H9 (cell line): ENCODE results near the gene KIF6. TPM values are rescaled to one million over a fixed set of nuclear protein-coding genes. Genes with fewer than 3 reads are reported as not detected.

ENCODE experiments used
- DNase-seq: peaks from one replicate; pipeline ENCODE4 v3.0.0-alpha.2; 2017
- H2AFZ ChIP-seq: one replicate; pipeline ENCODE4 v1.6.1; 2013; ENCODE audit warnings: mild to moderate bottlenecking, low read length, control low read depth, moderate library complexity
- H2AK5ac ChIP-seq: 2 replicates; pipeline ENCODE4 v1.6.1; 2013; ENCODE audit warnings: low read length, control low read depth, mixed read lengths; ENCODE audit not compliant: insufficient read length
- H2BK120ac ChIP-seq: one replicate; pipeline ENCODE4 v1.6.1; 2013; ENCODE audit warnings: low read depth, mild to moderate bottlenecking, low read length, control low read depth, inconsistent platforms; ENCODE audit not compliant: poor library complexity, severe bottlenecking
- H2BK12ac ChIP-seq: 2 replicates; pipeline ENCODE4 v1.6.1; 2013; ENCODE audit warnings: low read length, control low read depth, mixed read lengths, low read depth; ENCODE audit not compliant: insufficient read length
- H2BK15ac ChIP-seq: 2 replicates; pipeline ENCODE4 v1.6.1; 2013; ENCODE audit warnings: low read depth, low read length, control low read depth
- H2BK20ac ChIP-seq: one replicate; pipeline ENCODE4 v1.6.1; 2013; ENCODE audit warnings: low read depth, mild to moderate bottlenecking, low read length, control low read depth, inconsistent platforms; ENCODE audit not compliant: poor library complexity, severe bottlenecking
- H2BK5ac ChIP-seq: 2 replicates; pipeline ENCODE4 v1.6.1; 2013; ENCODE audit warnings: low read length, control low read depth, mixed read lengths; ENCODE audit not compliant: insufficient read length
- H3K14ac ChIP-seq: 2 replicates; pipeline ENCODE4 v1.6.1; 2013; ENCODE audit warnings: low read length, control low read depth; ENCODE audit not compliant: insufficient read depth
- H3K18ac ChIP-seq: 2 replicates; pipeline ENCODE4 v1.6.1; 2013; ENCODE audit warnings: low read depth, mild to moderate bottlenecking, mixed read lengths, low read length, control low read depth; ENCODE audit not compliant: insufficient read length
- H3K23ac ChIP-seq: 2 replicates; pipeline ENCODE4 v1.6.1; 2013; ENCODE audit warnings: low read length, control low read depth, mixed read lengths, low read depth; ENCODE audit not compliant: insufficient read length
- H3K23me2 ChIP-seq: 2 replicates; pipeline ENCODE4 v1.6.1; 2013; ENCODE audit warnings: low read depth, mild to moderate bottlenecking, mixed read lengths, low read length, control low read depth; ENCODE audit not compliant: insufficient read length, poor library complexity, severe bottlenecking
- H3K27ac ChIP-seq: 2 replicates; pipeline ENCODE4 v1.5.1; 2013; ENCODE audit warnings: low read length, control low read depth, mixed read lengths, low read depth; ENCODE audit not compliant: insufficient read length
- H3K27me3 ChIP-seq: 2 replicates; pipeline ENCODE4 v1.6.1; 2013; ENCODE audit warnings: low read length, control low read depth, inconsistent platforms; ENCODE audit not compliant: insufficient read depth
- H3K4ac ChIP-seq: 2 replicates; pipeline ENCODE4 v1.6.1; 2013; ENCODE audit warnings: low read depth, mild to moderate bottlenecking, control low read depth, inconsistent platforms, low read length, moderate library complexity
- H3K4me1 ChIP-seq: 2 replicates; pipeline ENCODE4 v1.6.1; 2013; ENCODE audit warnings: low read length, control low read depth, inconsistent platforms; ENCODE audit not compliant: insufficient read depth
- H3K4me2 ChIP-seq: 2 replicates; pipeline ENCODE4 v1.6.1; 2013; ENCODE audit warnings: low read length, control low read depth, mixed read lengths; ENCODE audit not compliant: insufficient read length, insufficient read depth
- H3K56ac ChIP-seq: 2 replicates; pipeline ENCODE4 v1.6.1; 2013; ENCODE audit warnings: low read depth, mild to moderate bottlenecking, mixed read lengths, low read length, control low read depth; ENCODE audit not compliant: insufficient read length
- H3K79me1 ChIP-seq: 2 replicates; pipeline ENCODE4 v1.6.1; 2013; ENCODE audit warnings: low read depth, mild to moderate bottlenecking, moderate library complexity, low read length, control low read depth, inconsistent platforms; ENCODE audit not compliant: insufficient read depth, poor library complexity, severe bottlenecking
- H3K79me2 ChIP-seq: 2 replicates; pipeline ENCODE4 v1.6.1; 2013; ENCODE audit warnings: low read length, control low read depth, inconsistent platforms; ENCODE audit not compliant: insufficient read depth
- H3K9ac ChIP-seq: 2 replicates; pipeline ENCODE4 v1.6.1; 2013; ENCODE audit warnings: low read length, control low read depth, mixed read lengths; ENCODE audit not compliant: insufficient read length; ENCODE audit errors: extremely low read depth
- H3K9me3 ChIP-seq: one replicate; pipeline ENCODE4 v1.6.1; 2013; ENCODE audit warnings: low read depth, low read length, inconsistent platforms; ENCODE audit not compliant: control insufficient read depth
- H3T11ph ChIP-seq: one replicate; pipeline ENCODE4 v1.6.1; 2013; ENCODE audit warnings: mild to moderate bottlenecking, low read length, control low read depth, inconsistent platforms
- H4K20me1 ChIP-seq: one replicate; pipeline ENCODE4 v1.6.1; 2013; ENCODE audit not compliant: control insufficient read depth, insufficient read length, insufficient read depth
- H4K5ac ChIP-seq: 2 replicates; pipeline ENCODE4 v1.6.1; 2013; ENCODE audit warnings: low read depth, mild to moderate bottlenecking, mixed read lengths, low read length, control low read depth; ENCODE audit not compliant: insufficient read length
- H4K8ac ChIP-seq: replicated peaks from 2 replicates; pipeline ENCODE4 v1.6.1; 2013; ENCODE audit warnings: low read length, control low read depth, mixed read lengths, low read depth; ENCODE audit not compliant: insufficient read length
- H4K91ac ChIP-seq: 2 replicates; pipeline ENCODE4 v1.6.1; 2013; ENCODE audit warnings: low read depth, mild to moderate bottlenecking, moderate library complexity, mixed read lengths, low read length, control low read depth; ENCODE audit not compliant: insufficient read length
- H3K27ac Mint-ChIP-seq, 3 experiments: 2 replicates in 2 of 3; 3 replicates in 1 of 3; pipeline ENCODE4 v1.8.0; 2020 to 2021; ENCODE audit warnings: mixed read lengths in 3 of 3, mild to moderate bottlenecking in 1 of 3, moderate library complexity in 1 of 3
- H3K27me3 Mint-ChIP-seq: 2 replicates; pipeline ENCODE4 v1.8.0; 2021; ENCODE audit warnings: low read depth, mild to moderate bottlenecking, moderate library complexity, mixed read lengths
- H3K36me3 Mint-ChIP-seq, 3 experiments: 2 replicates in 2 of 3; 3 replicates in 1 of 3; pipeline ENCODE4 v1.8.0; 2020 to 2021; ENCODE audit warnings: low read depth in 3 of 3, mixed read lengths in 3 of 3; ENCODE audit not compliant: insufficient read depth in 1 of 3
- H3K4me1 Mint-ChIP-seq, 2 experiments: 2 replicates each; pipeline ENCODE4 v1.8.0; 2020; ENCODE audit warnings: mixed read lengths in 2 of 2
- H3K4me3 Mint-ChIP-seq, 2 experiments: 2 replicates in 1 of 2; 3 replicates in 1 of 2; pipeline ENCODE4 v1.8.0; 2020 to 2021; ENCODE audit warnings: mild to moderate bottlenecking in 2 of 2, mixed read lengths in 2 of 2, moderate library complexity in 1 of 2
- H3K9me3 Mint-ChIP-seq, 2 experiments: 2 replicates in 1 of 2; 3 replicates in 1 of 2; pipeline ENCODE4 v1.8.0; 2020; ENCODE audit warnings: mild to moderate bottlenecking in 2 of 2, mixed read lengths in 2 of 2, moderate library complexity in 1 of 2
- WGBS: extraction: QIAGEN DNeasy Blood & Tissue Kit; methylation state at CpG from one replicate; pipeline ENCODE4 v1.1.7; 2013; ENCODE audit warnings: missing lambda C conversion rate, low lambda C conversion rate, mixed read lengths; ENCODE audit not compliant: insufficient read length; ENCODE audit errors: extremely low coverage; 5-methylcytosine and 5-hydroxymethylcytosine counted together
- total RNA-seq: library from RNA; stranded (reverse); gene quantifications from 2 replicates; pipeline ENCODE4 v1.2.1, GENCODE V29; 2021
- TF ChIP-seq, protein P1 (sequence below): fragments of 200-600 bp; sonication (generic); conservative IDR thresholded peaks from 3 replicates; pipeline ENCODE4 v1.8.0; 2021; ENCODE audit warnings: antibody characterized with exemption, mild to moderate bottlenecking

KIF6 gene
- total RNA-seq, 1 experiment from 2014 or later = 0.63 TPM

DNA sequence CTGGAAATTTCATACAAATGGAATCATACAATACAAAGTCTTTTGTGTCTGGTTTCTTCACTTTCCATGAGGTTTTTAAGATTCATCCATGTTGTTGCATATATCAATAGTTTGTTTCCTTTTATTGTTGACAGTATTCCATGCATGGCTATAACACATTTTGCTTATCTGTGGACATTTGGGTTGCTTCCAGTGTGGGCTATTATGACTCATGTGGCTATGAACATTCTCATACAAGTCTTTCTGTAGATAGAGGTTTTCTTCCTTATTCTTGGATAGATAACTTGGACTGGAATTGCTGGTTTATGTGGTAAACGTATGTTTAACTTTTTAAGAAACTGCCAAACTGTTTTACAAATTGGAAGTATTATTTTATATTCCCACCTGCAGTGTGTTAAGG, 30.0 kb upstream of the KIF6 start:
- H3K27me3 ChIP-seq = no peaks in the 10 kb centered on the region
- H3K56ac ChIP-seq = no peak overlapping the region
- H4K91ac ChIP-seq = no peak overlapping the region
- no peak overlapping the region for H3K27ac ChIP-seq
- H3K79me2 ChIP-seq = peaks cover 3% of the 10 kb centered on the region; the same call in 1 of the 2 replicates
- no peaks in the 10 kb centered on the region for H3K9me3 Mint-ChIP-seq
- H3K4me2 ChIP-seq = no peak overlapping the region
- TF ChIP-seq, protein P1, sequence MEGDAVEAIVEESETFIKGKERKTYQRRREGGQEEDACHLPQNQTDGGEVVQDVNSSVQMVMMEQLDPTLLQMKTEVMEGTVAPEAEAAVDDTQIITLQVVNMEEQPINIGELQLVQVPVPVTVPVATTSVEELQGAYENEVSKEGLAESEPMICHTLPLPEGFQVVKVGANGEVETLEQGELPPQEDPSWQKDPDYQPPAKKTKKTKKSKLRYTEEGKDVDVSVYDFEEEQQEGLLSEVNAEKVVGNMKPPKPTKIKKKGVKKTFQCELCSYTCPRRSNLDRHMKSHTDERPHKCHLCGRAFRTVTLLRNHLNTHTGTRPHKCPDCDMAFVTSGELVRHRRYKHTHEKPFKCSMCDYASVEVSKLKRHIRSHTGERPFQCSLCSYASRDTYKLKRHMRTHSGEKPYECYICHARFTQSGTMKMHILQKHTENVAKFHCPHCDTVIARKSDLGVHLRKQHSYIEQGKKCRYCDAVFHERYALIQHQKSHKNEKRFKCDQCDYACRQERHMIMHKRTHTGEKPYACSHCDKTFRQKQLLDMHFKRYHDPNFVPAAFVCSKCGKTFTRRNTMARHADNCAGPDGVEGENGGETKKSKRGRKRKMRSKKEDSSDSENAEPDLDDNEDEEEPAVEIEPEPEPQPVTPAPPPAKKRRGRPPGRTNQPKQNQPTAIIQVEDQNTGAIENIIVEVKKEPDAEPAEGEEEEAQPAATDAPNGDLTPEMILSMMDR = no peak
- no peaks in the 10 kb centered on the region for H4K20me1 ChIP-seq
- H4K5ac ChIP-seq = no peak overlapping the region
- no peak overlapping the region for H3K23ac ChIP-seq
- H3K9ac ChIP-seq = no peak overlapping the region
- H3K79me1 ChIP-seq = no peaks in the 10 kb centered on the region
- H2AFZ ChIP-seq = no peak overlapping the region
- no peak overlapping the region for H3K18ac ChIP-seq
- no peak overlapping the region for H3K4me3 Mint-ChIP-seq
- no peaks in the 10 kb centered on the region for H3K23me2 ChIP-seq
- no peak overlapping the region for H4K8ac ChIP-seq
- no peak overlapping the region for H3T11ph ChIP-seq
- H2BK12ac ChIP-seq = no peak overlapping the region
- no peaks in the 10 kb centered on the region for H3K9me3 ChIP-seq
- H2BK20ac ChIP-seq = no peak overlapping the region
- H3K14ac ChIP-seq = no peak overlapping the region
- no peaks in the 10 kb centered on the region for H3K4me1 ChIP-seq
- no CpG with 5 or more reads among the region's 1 CpG for WGBS
- no peak overlapping the region for H3K4ac ChIP-seq
- H3K4me1 Mint-ChIP-seq = peaks cover 0 to 3% of the 10 kb centered on the region in 2 experiments; a peak in 1 of 4 replicates
- no peak for DNase-seq
- H3K27me3 Mint-ChIP-seq = no peaks in the 10 kb centered on the region; the same call in 1 of the 2 replicates
- H3K36me3 Mint-ChIP-seq = no peaks in the 10 kb centered on the region
- no peak overlapping the region for H2BK5ac ChIP-seq
- no peak overlapping the region for H2BK120ac ChIP-seq
- H3K27ac Mint-ChIP-seq = no peak overlapping the region
- H2BK15ac ChIP-seq = no peak overlapping the region
- no peak overlapping the region for H2AK5ac ChIP-seq
